DMS53 (cell line): ENCODE data around the gene ARRDC5.
"Not testable (repeated sequence)": the region's sequence is repeated elsewhere in the genome, so short reads cannot be mapped to it uniquely, and the experiment has no call there.

Source experiments
- DNase-seq: peaks from one replicate; lab custom pipeline; 2025; lab: John Stamatoyannopoulos, UW

Gene ARRDC5

DNA sequence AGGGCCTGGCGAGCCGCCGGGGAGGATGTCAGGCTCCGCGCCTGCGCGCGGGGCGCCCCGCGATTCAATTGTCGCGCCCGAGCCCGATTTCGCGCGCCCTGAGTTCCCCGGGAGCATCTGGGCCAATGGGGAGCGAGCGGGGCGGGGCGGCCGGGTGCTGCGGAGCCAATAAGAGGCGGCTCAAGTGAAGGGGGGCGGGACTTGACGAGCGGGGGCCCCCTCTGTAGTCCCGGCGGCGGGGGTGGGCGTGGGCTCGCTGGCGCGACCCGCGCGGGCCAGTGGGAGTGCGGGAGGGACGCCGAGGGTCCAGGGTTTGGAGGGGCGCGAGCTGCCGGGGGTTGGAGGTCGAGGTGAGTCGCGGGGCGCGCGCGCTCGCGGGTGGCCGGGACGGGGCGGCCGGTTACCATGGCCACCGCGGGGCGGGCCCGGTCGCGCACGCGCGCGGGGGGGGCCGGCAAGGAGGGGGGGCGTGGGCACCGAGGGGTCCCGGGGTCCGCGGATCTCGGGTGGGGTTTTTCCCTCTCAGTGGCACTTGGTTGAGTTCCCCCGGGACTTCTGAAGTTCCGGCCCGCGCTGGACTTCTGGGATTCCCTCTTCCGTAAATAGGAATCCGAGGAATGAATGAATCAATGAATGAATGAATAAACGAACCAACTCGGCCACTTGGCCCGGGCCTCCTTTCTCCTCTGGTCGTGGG, 7.3 kb upstream of the ARRDC5 start:
- DNase-seq = peak; percentile 94

DNA sequence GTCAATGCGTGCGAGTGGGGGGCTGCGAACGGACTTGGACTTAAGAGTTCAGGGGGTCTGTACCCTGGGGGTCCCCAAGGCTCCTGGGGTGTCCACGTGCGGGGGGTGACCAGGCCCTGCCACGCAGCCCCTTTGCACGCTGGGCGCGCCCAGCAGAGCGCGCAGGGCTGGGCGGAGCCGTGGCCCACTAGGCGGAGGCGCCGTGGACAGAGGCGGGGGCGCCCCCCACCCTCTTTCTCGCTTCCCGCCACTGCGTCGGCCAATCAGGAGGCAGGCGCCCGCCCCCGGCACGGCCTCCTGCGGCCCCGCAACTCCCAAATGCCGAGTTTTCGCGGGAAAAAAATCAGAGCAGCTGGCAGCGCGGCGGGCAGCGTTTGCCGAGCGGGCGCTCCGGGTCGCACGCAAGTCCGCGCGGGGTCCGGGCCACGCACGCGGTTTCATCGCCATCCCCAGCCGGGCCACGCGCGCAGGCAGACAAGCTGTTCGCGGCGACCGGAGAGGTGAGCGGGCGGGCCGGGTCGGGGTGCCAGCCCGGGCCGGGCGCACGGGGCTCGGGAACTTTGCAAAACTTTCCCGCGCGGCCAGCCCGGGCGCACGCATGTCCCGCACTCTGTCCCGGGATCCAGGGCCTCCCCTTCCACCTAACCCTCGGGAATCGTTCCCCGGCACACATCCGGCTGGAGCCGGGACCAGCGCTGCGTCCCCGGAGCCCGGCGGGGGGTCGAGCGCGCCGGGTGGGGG, 6.6 kb upstream of the ARRDC5 start, which contains the start of gene UHRF1:
TSS of gene UHRF1 (plus strand) at position 346 of the 741 bp plus-strand sequence. CDS start 1,385 bp downstream, outside the sequence.
- peak; percentile 68 for DNase-seq

DNA sequence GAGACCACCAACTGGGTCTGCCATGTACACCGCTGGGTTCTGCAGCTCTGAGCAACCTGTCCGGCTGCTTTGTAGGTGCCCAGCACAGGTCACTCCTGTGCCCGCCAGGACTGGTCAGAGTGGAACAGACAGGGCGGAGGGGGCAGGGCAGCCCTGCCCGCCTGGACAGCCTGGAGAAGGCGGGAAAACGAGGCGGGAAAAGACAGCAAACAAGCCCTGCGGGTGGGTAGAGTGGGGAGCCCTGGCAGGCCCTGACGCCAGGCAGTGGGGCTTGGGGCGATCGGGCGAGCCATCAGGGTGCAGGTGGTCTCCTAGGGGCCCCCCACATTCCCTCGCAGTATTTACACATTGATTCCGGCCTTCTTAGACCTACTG, 6.1 kb upstream of the ARRDC5 start:
- no peak for DNase-seq

DNA sequence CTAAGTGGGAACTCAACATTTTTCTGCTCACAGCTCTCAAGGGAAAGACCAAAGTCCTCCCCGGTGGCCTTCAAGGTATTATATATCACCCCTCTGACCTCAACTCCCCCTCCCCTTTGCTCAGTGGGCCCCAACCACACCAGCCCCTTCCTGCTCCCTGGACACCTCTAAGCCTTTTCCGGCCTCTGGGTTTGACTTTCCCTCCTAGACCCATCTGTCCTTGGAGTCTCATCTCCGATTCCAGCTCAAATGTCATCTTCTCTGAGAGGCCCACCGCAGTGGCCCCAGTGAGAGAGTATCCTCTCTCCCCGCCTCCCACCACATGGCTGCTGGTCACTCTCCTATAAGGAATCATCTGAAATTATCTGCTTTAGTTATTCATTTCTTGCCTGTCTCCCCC, 5.7 kb upstream of the ARRDC5 start:
- no peak for DNase-seq

DNA sequence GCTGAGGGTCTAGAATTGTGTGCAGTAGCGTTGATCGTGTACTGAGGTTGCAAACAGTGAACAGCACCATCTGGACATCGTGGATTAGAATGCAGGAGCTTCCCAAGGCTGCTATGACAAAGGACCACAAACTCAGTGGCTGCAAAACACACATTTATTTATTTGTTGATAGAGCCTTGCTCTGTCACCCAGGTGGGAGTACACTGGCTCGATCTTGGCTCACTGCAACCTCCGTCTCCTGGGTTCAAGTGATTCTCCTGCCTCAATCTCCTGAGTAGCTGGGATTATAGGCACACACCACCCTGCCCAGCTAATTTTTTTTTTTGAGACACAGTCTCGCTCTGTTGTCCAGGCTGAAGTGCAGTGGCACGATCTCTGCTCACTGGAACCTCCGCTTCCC, 4.3 kb upstream of the ARRDC5 start:
- DNase-seq = no peak

DNA sequence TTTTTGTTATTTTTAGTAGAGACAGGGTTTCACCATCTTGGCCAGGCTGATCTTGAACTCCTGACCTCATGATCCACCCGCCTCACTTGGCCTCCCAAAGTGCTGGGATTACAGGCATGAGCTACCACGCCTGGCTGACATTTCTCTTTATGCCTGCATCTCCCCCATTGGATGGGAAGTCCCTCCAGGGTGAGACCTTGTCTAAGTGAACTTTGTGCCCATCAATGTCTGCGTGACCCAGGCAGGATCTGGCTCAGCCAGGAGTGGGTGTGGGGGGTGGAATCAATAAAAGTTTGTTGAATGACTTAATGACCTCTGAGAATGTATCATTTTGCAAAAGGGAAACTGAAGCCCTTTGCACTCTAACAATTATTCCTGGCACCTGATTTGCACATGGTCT, 1.8 kb upstream of the ARRDC5 start:
- no peak for DNase-seq

DNA sequence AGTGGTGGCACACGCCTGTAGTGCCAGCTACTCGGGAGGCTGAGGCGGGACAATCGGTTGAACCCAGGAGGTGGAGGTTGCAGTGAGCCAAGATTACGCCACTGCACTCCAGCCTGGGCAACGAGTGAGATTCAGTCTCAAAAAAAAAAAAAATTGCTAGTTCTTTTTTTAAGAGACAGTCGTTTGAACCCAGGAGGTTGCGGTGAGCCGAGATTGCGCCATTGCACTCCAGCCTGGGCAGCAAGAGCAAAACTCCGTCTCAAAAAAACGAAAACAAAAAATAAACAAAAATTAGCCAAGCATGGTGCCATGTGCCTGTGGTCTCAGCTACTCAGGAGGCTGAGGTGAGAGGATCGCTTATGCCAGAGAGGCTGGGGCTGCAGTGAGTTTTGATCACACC, 1.8 kb downstream of the ARRDC5 start:
- DNase-seq = not testable (repeated sequence)

DNA sequence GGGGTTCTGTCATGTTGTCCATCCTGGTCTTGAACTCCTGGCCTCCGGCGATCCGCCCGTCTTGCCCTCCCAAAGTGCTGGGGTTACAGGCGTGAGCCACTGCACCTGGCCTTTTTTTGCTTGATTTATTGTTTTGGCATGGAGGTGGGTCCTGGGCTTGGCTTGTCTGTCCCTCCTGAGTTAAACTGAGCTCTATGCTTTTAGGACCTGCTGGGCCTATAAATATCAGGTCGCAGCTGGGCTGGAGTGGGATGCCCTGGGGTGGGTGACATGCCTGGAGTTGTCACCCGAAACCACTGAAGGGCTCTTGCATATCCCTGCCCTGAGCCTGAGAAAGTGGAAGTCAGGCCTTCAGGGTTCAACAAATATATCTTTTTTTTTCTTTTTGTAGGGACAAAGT, 5.5 kb downstream of the ARRDC5 start:
- no peak for DNase-seq

DNA sequence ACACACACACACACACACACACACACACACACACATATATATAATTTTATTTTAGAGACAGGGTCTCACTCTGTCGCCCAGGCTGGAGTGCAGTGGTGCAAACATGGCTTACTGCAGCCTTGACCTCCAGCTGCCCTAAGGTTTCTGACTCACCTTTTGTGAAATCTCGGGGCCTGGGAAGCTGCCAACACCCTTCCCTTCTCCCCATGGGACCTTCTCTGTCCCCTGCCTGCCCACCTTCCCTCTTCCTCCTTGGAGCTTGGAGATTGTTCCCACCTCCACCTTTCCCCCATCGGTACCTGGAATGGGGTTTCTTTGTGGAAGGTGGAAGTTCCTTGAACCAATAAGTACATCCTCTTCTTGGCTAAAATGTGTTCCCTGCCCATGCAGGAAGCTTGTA, 6.3 kb downstream of the ARRDC5 start:
- DNase-seq = peak; percentile 15

DNA sequence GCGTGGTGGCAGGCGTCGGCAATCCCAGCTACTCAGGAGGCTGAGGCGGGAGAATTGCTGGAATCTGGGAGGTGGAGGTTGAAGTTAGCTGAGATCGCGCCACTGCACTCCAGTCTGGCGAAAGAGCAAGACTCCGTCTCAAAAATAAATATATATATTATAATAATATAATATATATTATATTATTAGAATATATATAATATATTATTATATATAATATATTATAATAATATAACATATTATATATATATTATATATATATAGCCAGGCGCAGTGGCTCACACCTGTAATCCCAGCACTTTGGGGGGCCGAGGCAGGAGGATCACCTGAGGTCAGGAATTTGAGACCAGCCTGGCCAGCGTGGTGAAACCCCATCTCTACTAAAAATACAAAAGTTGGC, 9.7 kb downstream of the ARRDC5 start:
- DNase-seq = not testable (repeated sequence)

DNA sequence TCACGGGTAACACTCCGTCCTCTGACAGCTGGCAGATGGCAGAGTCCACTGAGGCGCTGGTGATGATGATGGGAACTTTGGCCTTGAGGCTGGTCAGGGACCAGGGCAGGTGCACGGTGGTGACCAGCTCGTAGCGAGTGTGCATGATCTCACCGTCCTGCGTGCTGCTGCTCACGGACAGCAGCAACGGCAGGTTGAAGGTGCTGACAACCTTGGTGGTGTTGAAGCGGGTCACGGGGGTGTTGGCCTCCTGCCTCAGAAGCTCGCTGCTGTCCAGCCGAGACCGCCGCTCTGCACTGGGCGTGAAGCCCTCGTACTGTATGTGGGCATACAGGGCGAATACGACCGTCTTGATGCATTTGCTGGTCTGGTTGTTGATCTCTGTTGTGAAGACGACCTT, 11.6 kb downstream of the ARRDC5 start:
- DNase-seq = no peak

DNA sequence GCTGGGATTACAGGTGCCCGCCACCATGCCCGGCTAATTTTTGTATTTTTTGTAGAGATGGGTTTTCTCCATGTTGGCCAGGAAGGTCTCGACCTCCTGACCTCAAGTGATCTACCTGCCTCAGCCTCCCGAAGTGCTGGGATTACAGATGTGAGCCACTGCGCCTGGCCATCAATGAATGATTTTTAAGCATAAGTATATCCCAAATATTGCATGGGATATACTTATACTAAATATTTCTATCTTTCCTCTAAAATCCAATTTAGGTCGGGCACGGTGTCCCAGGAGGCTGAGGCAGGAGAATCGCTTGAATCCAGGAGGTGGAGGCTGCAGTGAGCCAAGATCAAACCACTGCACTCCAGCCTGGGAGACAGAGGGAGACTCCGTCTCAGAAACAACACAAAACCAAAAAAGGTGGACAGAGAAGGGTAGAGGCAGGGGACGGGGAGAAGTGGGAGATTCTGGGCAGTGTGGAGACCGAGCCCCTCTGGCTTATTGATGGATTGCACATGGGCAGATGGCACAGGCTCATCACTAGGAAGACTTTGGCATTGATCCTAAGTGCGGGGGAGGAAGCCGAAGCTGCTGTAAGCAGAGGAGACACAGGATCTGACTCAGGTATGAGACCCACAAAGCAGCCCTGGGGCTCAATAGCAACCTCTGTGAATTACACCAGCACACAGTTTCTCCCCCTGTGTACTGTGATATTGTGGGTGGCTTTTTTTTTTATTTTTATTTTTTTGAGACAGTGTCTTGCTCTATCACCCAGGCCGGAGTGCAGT, 13.5 kb downstream of the ARRDC5 start:
- DNase-seq = no peak

DNA sequence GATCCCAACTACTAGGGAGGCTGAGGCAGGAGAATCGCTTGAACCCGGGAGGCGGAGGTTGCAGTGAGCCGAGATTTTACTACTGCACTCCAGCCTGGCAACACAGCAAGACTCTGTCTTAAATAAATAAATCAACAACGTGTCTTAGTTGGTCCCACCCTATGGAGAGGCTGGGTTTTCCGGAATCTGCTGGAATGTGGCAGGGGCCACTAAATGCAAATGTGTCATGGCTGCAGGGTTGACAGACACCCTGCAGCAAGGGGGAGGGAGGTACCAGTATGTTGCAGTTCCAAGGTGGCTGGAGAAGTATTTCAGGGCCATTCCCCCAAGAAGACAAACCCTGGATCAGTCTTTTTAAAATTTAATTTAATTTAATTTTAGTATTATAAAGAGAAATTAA, 14.9 kb downstream of the ARRDC5 start:
- not testable (repeated sequence) for DNase-seq

DNA sequence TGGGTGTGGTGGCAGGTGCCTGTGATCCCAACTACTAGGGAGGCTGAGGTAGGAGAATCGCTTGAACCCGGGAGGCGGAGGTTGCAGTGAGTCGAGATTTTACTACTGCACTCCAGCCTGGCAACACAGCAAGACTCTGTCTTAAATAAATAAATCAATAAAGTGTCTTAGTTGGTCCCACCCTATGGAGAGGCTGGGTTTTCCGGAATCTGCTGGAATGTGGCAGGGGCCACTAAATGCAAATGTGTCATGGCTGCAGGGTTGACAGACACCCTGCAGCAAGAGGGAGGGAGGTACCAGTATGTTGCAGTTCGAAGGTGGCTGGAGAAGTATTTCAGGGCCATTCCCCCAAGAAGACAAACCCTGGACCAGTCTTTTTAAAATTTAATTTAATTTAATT, 17.7 kb downstream of the ARRDC5 start:
- not testable (repeated sequence) for DNase-seq

DNA sequence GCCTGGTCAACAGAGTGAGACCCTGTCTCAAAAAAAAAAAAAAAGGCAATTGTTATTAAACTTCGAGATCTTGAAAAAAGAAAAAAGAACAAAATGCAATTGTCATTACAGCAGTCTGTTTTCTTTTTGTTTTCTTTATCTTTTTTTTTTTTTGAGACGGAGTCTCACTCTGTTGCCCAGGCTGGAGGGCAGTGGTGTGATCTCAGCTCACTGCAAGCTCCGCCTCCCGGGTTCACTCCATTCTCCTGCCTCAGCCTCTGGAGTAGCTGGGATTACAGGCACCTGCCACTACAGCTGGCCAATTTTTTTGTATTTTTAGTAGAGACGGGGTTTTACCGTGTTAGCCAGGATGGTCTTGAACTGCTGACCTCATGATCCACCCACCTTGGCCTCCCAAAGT, 19.8 kb downstream of the ARRDC5 start:
- not testable (repeated sequence) for DNase-seq

DNA sequence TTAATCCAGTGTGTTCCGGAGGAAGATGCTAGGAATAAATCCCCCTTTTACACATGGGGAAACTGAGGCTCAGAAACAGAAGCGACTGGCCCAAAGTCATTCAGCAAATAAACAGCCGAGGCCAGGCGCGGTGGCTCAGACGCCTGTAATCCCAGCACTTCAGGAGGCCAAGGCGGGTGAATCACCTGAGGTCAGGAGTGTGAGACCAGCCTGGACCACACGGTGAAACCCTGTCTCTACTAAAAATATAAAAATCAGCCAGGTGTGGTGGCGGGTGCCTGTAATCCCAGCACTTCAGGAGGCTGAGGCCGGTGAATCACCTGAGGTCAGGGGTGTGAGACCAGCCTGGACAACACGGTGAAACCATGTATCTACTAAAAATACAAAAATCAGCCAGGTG, 23.7 kb downstream of the ARRDC5 start:
- no peak for DNase-seq

DNA sequence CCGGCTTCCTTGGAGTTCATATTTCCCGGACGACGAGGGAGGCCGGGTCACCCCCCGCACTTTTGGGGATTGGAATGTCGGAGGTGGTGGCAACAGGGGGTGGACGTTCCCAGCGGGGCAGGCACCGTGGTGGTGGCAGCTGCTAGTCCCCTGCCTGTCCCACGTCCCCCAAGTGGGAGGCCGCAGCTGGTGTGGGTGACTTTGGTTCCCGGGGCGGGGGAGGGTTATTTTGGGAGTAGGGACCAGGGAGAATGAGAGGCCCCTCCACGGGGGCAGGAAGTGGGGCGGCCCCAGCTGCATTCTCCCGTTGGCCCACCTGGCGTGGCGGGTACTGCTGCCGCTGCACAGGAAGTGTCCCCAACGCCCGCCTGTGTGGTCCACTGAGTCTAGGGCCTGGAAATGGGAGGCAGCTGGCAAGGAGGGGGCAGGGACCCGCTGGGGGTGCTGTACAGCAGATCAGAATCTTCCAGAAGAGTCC, 24.2 kb downstream of the ARRDC5 start:
- DNase-seq = no peak

DNA sequence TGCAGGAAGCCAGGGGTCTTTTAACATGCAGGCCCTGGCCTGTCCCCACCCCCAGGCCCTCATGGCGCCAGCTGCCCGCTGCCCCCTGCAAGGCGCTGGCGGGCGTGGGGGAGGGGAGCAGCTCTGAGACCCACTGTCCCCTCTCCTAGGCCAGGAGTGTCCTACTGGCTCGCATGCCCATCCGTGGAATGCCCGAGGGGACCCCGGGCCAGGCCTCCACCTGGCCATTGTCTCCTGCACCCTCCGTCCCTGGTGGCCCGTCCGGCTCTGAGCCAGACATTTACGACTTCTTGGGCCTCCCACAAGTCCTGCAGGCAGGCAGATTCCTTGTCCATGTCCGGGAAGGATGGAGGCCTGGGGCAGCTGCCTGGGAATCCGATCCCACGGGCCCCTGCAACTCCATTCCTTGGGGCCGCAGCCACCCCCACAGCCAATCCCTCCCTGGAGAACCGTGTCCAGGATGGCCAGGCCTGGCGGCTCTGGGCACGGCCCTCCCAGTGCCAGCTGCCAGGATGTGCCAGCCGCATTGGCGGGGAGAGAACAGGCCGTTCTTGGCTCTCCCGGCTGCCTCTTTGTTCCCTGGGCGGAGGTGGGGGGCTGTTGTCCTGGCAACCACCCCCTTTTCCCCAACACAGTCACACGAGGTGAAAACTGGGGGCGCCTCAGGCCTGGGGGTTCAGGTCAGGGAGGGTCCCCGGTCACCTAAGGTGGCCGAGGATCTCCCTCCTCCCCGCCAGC, 24.8 kb downstream of the ARRDC5 start:
- DNase-seq = no peak

DNA sequence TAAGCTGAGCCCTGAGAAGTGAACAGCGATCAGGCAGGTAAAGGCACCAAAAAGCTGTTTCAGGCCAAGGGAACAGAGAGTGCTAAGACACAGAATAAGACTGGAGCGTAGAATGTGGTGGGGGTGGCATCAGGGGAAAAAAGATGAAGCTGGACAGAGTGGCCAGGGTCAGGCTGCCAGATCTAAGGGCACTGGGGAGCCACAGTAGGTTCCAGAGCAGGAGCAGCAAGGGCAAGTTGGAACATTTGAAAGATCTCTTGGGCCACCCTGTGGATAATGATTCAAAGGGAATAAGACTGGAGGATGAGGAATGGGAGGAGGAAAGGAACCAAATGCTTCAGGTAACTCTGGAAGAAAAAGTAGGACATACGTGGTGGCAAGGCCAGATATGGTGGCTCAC, 28.8 kb downstream of the ARRDC5 start:
- no peak for DNase-seq

DNA sequence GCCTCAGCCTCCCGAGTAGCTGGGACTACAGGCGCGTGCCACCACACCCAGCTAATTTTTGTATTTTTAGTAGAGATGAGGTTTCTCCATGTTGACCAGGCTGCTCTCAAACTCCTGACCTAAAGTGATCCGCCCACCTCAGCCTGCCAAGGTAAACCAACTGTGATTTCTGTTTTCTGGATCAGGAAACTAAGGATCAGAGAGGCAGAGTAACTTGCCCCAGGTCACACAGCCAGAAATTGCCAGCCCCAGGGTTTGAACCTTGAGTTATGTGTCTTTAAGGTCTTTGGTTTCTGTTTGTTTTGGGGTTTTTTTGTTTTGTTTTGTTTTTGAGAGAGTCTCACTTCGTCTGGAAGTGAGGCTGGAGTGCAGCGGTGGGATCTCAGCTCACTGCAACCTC, 31.0 kb downstream of the ARRDC5 start:
- no peak for DNase-seq

DNA sequence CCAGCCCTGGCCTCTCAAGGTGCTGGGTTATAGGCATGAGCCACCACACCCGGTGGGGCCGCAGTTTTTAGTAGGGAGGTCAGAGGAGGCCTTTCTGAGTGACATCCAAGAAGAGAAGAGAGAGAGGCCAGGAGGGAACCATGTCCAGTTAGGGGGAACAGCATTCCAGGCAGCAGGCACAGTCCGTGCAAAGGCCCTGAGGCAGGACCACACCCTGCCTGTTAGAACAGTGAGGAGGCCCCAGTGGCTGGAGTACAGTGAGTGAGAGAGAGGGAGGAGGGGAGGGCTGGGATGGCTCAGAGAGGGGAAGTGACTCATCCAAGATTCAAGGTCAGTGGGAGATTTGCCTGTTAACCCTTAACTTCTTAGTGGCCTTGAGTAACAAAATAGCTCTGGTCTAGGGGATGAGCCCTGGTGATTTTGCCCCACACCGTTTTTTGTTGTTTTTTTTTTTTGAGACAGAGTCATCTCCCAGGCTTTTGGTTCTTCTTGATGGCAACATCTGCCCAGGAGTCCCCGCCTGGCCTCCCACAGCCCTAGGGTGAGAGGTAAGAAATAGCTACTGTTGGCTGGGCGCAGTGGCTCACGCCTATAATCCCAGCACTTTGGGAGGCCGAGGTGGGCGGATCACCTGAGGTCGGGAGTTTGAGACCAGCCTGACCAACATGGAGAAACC, 32.5 kb downstream of the ARRDC5 start:
- DNase-seq = peak; percentile 73
